ENCODE results near the gene DENND2C.

Gene DENND2C, protein sequence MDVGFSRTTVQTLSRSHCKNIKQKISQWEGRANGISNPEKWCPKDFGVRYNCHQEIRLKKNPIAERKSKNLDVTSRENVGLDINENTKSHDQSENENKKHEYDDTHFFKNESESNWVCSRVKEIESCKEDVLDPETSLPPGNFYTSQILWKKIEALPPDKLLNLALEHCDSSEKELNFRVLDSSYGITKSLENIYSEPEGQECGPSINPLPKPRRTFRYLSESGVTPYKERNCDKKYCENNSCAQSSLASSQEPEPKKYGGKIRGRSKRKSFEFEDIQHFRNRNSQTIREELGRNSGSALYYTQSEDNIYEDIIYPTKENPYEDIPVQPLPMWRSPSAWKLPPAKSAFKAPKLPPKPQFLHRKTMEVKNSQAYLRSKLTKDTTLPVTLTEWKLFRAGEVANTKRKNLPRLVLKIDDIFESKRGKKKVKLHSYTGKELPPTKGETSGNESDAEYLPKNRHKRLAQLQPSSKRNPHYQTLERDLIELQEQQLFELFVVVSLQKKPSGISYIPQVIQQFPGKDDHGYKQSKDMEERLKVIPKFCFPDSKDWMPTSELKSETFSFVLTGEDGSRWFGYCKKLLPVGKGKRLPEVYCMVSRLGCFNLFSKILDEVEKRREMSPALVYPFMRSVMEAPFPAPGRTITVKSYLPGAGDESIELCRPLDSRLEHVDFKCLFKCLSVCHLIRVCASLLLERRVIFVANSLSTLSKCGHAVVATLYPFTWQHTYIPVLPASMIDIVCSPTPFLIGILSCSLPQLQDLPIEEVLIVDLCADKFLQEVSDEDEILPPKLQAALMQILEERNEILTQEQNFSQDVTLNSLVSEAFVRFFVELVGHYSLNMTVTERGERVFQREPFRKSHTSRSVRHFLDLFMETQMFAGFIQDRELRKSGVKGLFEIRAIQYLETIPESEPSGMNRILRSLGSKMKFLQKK

DNA sequence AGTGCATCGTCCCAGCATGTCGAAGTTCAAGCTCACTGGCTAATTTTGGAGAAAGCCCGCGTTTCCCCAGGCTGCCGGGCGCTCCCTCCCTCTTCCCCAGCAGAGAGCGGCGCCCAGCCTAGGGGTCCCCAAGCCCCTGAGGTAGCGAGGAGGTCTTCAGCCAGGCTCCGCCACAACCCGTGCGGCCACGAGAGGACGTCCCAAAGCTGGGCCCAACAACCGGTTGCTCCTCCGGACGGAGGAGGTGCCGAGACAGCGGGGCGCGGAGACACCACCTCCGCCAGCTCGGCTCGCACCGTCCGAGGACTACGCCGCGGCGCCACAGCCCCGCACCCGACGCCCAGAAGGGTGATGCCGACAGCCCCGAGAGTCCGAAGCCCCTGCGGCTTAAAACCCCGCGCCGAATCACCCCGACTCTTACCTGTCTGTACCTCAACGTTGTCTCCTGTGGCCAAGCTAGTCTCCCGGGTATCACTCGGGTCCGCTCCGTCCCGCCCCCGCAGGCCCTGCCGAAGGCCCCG lies at the start of gene DENND2C:
Gene DENND2C, minus strand, starts transcription at position 488 of the 521 bp plus-strand sequence. CDS start 44,065 bp downstream, outside the sequence.
- H3K4me3 ChIP-seq (ENCODE audit: low read length), result peak within 1 kb of the TSS; percentile 67
- no peak for TF ChIP-seq ZNF274 (IDR thresholded peaks at IDR 0.05; ENCODE audit: low read depth, low read length)

DNA sequence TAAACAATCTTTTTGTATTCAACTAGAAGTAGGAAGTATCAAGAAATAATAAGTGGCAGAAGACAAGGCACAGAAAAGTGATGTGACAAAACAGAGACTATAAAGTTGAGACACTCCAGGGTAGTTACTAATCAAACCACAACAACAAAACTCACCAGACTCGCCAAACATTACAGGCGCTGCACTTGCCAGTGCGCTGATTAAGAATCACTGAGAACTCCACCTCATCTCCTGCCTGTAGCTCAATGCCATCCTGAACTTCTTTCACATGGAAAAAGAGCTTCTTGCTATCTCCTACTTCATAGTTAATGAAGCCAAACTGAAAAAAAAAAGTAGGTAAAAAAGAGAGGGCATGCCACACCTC lies 49.6 kb upstream of the DENND2C start:
- TF ChIP-seq ZNF274 (IDR thresholded peaks at IDR 0.05; ENCODE audit: low read depth, low read length), result no peak
- no peak overlapping the region for H3K4me3 ChIP-seq (ENCODE audit: low read length)

DNA sequence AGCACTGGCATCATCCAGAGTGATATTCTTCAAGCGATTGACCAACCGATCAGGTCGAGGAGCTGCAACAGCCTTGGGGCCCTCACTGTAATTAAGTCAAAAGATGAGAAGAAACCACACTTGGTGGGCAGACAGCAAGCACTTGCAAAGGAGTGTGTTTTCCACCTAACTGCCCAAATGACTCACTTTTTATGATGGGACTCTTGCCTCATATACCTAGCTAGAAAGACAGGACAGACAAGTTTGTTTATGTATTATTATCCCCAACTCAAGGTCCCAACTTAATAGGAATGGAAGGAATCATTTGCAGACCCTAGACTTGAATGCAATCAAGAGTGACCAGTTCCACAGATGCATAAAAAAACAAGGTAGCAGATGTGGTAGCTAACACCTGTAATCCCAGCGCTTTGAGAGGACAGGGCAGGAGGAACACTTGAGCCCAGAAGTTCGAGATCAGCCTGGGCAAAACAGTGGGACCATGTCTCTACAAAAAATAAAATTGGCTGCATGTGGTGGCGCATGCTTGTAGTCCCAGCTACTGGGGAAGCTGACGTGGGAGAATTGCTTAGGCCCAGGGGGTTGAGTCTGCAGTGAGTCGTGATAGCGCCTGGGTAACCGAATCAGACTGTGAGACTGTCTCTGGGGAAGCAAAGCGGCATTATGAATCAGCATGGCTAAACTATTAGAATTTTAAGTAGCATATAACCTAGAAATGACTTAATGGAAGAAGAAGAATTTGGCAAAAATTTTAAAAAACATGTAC lies 49.0 kb upstream of the DENND2C start:
- no peak overlapping the region for H3K4me3 ChIP-seq (ENCODE audit: low read length)
- no peak for TF ChIP-seq ZNF274 (IDR thresholded peaks at IDR 0.05; ENCODE audit: low read depth, low read length)

DNA sequence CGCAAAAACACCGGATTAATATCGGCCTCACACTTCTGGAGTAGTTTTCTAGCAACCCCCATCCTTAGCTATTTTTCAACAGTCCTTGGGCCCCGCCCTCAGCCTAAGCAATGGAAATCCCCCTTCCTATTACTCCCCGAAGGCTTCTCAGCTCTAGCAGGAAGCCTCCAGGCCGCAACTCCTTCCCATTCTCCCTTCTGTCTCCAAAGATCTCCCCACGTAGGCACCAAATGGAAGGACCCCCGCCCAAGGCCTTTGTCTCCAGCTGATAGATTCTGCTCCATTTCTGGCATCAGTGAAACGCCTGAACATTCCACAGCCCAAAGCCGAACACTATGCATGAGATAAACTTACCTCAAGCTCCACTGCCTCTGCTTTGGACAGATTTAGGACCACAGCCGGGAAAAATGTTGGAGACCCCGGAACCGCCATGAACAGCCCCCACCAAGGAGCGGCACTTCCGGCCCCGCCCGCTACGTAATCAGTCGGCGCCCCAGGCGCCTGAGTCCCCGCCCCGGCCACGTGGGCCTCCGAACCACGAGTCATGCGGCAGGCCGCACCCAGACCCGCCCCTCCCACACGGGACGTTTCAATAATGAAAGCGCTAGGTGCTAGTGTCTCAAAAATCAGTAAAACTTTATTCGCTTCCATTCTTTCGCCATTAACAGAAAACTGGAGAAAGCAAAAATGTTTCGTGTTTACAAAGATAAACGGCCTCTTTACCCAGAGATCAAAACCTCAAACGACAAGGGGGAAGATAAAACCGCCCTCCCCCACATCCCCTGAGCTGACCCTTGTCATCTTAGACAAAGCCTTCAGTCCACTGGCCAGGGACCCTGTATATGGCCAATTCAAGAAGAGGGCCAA lies 46.7 kb upstream of the DENND2C start, which contains the start of gene NRAS:
Gene NRAS, minus strand, starts transcription at position 468 of the 867 bp plus-strand sequence. CDS start 611 bp downstream, outside the sequence.
- peak within 1 kb of the TSS; percentile 77 for H3K4me3 ChIP-seq (ENCODE audit: low read length)
- TF ChIP-seq ZNF274 (IDR thresholded peaks at IDR 0.05; ENCODE audit: low read depth, low read length), result no peak

DNA sequence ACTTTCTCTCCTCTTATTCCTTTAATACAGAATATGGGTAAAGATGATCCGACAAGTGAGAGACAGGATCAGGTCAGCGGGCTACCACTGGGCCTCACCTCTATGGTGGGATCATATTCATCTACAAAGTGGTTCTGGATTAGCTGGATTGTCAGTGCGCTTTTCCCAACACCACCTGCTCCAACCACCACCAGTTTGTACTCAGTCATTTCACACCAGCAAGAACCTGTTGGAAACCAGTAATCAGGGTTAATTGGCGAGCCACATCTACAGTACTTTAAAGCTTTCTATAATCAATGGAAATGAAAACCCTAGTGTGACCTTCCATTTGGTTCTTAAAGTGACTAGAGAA lies 46.1 kb upstream of the DENND2C start:
- TF ChIP-seq ZNF274 (IDR thresholded peaks at IDR 0.05; ENCODE audit: low read depth, low read length), result no peak

DNA sequence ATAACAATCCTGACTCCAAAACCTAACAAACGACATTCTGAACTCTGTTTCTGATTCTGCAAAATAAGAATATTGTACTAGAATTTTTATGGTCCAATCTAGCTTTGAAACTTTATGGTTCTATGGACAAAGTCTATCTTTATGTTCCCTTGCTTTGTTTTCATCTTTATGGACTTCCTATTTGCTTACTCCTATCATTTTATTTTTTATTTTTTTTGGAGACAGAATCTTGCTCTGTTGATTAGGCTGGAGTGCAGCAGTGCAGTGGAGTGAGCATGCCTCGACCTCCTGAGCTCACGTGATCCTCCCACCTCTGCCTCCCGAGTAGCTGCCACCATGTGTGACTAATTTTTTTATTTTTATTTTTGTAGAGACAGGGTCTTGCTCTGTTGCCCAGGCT lies 43.1 kb upstream of the DENND2C start:
- no peak overlapping the region for H3K4me3 ChIP-seq (ENCODE audit: low read length)
- TF ChIP-seq ZNF274 (IDR thresholded peaks at IDR 0.05; ENCODE audit: low read depth, low read length), result no peak

More for the DNA sequence above, 46.1 kb upstream of the DENND2C start:
- H3K4me3 ChIP-seq (ENCODE audit: low read length), result peak overlapping the region; percentile 77

DNA sequence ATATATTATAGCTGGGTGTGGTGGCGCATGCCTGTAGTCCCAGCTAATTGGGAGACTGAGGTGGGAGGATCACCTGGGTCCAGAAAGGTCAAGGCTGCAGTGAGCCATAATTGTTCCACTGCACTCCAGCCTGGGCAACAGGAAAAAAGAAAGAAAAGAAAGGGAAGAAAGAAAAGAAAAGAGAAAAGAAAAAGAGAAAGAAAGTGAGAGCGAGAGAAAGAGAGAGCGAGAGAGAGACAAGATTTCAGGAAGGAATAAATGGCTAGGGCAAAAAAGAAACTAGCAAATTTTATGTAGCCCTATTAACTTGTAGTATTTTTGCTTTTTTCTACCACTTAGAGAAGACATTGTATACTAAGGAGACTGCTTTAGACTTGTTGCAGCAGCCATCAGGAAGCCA lies 40.5 kb upstream of the DENND2C start:
- no peak for TF ChIP-seq ZNF274 (IDR thresholded peaks at IDR 0.05; ENCODE audit: low read depth, low read length)
- no peak overlapping the region for H3K4me3 ChIP-seq (ENCODE audit: low read length)

DNA sequence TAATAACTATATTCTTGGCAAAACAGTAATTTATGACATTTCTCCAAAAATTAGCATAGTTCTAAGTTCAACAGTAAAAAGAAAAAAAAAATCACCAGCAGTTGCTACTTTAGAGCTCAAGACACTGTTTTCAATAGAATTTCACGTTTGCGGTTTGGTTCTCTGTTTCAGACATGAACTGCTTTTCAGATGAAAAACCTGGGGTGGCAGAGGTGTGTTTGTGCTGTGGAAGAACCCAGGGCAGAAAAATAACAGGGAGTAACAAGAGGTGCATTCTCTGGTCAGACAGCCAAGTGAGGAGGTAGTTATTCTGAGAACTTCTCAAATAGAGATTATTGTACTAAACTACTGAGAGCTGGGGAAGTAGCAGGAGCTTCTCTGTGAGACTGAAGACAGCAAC lies 37.8 kb upstream of the DENND2C start:
- no peak overlapping the region for H3K4me3 ChIP-seq (ENCODE audit: low read length)
- TF ChIP-seq ZNF274 (IDR thresholded peaks at IDR 0.05; ENCODE audit: low read depth, low read length), result no peak

DNA sequence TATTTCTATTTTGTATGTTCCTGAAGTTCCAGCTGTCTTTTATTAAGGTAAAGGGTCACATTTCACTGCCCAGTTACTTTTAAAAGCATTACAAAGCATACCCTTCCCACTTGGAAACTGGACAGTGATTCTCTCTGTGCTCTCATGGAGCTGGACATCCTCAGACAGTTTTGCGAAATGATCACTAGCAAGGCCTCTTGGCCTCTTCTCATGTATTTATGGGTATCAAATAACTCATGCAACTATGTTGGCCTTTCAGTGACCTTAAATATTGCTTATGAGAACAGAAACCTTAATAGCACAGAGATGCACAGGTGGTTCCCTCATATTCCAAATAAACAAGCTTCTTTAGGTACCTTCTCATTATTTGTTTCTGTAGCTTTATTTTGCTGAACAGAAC lies 33.4 kb upstream of the DENND2C start:
- H3K4me3 ChIP-seq (ENCODE audit: low read length), result no peak overlapping the region
- no peak for TF ChIP-seq ZNF274 (IDR thresholded peaks at IDR 0.05; ENCODE audit: low read depth, low read length)

DNA sequence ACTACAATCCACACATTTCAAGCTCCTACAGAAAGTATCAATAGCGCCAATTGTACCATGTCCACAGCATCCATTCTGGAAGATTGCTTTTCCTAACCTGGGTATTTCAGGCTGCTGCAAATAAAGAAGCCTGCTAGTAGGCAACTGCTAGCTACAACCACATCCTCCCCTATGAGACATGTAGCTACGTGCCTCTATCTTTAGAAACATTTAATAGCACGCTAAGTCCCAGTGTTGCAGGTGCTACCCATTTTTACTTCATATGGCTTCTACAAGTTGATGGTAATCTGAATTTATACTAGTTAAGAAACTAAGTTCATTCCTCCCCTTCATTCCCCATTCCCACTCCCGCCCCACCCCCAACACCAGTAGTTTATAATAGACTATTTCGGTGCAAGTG lies 32.9 kb upstream of the DENND2C start:
- TF ChIP-seq ZNF274 (IDR thresholded peaks at IDR 0.05; ENCODE audit: low read depth, low read length), result no peak

DNA sequence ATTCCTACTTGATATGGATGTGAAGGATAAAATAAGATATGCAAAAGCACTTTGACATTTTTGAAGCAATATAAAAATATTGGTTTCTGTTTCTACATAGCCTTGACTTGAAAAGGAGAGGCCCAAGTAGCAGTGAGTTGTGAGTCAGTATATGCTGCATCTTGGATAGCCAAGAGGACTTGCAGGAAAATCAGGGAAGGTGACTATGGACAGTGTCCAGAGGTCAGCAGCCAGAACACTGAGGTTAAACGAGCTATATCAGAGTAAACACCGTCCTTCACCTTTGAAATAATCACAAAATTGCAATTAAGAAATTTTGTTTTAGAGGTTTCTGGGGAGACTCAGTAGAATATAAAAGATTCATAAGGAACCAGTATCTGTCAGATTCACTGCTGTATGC lies 32.1 kb upstream of the DENND2C start:
- TF ChIP-seq ZNF274 (IDR thresholded peaks at IDR 0.05; ENCODE audit: low read depth, low read length), result no peak

More for the DNA sequence above, 32.9 kb upstream of the DENND2C start:
- H3K4me3 ChIP-seq (ENCODE audit: low read length), result no peak overlapping the region

DNA sequence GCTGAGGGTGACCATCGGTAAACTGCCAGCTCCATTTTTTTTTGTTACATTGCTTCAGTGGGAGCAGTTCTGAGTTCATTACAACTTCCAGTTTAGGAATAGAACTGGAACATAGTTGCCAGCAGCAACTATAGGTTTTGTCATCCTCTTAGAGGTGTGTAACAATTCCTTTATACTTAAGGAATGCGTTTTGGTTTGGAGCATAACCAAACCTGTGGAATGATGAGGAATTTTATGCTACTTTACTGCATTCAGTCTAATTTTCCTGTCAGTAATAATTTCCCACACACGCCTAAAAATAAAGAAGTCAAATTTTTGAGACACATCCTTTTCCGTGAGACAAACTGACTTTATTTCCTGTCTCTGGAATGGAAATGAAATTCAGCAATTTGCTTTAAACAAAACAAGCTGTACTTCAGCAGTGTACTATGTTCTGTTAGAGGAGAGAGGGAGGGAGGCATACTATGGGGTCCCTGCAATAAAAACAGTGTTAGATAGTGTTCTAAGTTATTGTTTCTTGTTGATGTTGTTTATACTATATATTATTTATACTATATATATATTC lies 30.3 kb upstream of the DENND2C start:
- no peak overlapping the region for H3K4me3 ChIP-seq (ENCODE audit: low read length)
- TF ChIP-seq ZNF274 (IDR thresholded peaks at IDR 0.05; ENCODE audit: low read depth, low read length), result no peak

More for the DNA sequence above, 32.1 kb upstream of the DENND2C start:
- H3K4me3 ChIP-seq (ENCODE audit: low read length), result no peak overlapping the region

DNA sequence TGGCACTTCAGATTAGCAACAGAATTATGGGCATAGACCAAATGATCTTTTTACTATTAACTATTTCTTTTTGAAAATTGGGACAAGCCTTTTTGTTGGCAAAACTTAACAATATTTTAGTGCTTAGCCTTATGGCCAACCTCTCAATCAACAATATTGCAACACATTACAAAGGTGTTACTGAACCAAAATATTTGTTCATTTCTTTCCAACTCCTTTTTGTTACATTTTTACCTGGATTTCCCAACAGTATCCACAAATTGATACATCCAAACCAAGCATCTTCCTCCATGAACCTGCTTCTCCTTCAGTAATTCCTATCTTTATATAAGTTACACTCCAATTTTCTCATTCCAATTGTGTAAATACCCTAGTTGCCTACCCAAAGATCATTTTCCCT lies 27.0 kb upstream of the DENND2C start:
- no peak for TF ChIP-seq ZNF274 (IDR thresholded peaks at IDR 0.05; ENCODE audit: low read depth, low read length)
- no peak overlapping the region for H3K4me3 ChIP-seq (ENCODE audit: low read length)

Data from GM08714 (cell line).